Right renal pelvis (tissue), 4 donors: ENCODE measurements around the gene ANKRD50. TPM values are rescaled to one million over a fixed set of nuclear protein-coding genes. Genes with fewer than 3 reads are reported as not detected.

Source experiments
- DNase-seq, 4 donors: peaks; one replicate each; pipeline ENCODE4 v3.0.0-alpha.2; 2013; ENCODE audit warnings: low read depth in 4 of 4, low spot score in 3 of 4, missing footprints in 1 of 4
- polyA plus RNA-seq, 4 donors: library from polyadenylated mRNA; unstranded; fragments of 120-200 nt; gene quantifications; one replicate each; pipeline ENCODE4 v1.2.1, GENCODE V29; 2013; ENCODE audit not compliant: insufficient read length in 4 of 4

Gene ANKRD50, protein sequence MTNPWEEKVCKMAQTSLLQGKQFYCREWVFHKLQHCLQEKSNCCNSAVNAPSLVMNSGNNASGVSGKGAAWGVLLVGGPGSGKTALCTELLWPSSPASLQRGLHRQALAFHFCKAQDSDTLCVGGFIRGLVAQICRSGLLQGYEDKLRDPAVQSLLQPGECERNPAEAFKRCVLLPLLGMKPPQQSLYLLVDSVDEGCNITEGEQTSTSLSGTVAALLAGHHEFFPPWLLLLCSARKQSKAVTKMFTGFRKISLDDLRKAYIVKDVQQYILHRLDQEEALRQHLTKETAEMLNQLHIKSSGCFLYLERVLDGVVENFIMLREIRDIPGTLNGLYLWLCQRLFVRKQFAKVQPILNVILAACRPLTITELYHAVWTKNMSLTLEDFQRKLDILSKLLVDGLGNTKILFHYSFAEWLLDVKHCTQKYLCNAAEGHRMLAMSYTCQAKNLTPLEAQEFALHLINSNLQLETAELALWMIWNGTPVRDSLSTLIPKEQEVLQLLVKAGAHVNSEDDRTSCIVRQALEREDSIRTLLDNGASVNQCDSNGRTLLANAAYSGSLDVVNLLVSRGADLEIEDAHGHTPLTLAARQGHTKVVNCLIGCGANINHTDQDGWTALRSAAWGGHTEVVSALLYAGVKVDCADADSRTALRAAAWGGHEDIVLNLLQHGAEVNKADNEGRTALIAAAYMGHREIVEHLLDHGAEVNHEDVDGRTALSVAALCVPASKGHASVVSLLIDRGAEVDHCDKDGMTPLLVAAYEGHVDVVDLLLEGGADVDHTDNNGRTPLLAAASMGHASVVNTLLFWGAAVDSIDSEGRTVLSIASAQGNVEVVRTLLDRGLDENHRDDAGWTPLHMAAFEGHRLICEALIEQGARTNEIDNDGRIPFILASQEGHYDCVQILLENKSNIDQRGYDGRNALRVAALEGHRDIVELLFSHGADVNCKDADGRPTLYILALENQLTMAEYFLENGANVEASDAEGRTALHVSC (N-terminal part only)
- 10 to 100 TPM; 36.5 to 44.2 (median 43.5) TPM for polyA plus RNA-seq

DNA sequence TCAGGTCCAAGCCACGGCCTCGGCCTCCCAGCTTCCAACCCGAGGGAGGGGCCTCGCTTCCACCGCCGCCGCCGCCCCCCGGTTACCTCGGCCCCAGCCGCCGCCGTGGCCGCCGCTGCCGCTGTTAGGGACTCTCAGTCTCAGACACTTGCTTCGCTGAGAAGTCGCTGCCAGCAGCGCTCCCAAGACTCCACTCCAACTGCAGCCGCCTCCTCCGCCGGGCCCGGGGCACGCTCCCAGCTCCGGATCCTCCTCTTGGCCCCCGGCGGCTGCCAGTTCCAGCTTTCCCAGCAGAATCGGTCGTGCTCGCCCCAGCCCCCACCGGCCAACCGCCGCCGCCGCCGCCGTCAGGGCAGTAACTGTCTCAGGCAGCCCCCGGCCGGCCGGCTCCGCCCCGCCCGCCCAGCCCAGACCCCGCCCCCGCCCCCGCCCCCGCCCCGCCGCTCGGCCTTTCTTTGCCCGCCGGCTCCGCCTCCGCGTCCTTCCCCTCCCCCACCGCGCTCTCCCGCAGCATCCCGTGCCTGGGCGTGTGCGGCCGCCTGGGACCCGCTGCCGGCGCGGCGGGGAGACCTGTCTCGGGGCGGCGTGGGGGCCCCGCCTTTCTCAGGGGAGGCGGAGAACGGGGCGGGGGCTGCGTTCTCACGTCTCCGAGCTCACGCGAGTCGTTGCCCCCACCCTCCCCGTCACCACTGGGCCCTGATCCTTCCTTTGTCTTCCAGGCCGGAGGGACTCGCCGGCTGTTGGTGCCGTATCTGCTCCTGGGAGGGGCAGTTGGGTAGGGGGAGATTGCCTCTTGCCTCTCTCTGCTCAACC lies at the start of gene ANKRD50:
TSS of gene ANKRD50 (minus strand) at position 361 of the 813 bp plus-strand sequence. CDS start 2,221 bp downstream, outside the sequence.
- DNase-seq: peak; percentile 86 to 89 (median 88)

DNA sequence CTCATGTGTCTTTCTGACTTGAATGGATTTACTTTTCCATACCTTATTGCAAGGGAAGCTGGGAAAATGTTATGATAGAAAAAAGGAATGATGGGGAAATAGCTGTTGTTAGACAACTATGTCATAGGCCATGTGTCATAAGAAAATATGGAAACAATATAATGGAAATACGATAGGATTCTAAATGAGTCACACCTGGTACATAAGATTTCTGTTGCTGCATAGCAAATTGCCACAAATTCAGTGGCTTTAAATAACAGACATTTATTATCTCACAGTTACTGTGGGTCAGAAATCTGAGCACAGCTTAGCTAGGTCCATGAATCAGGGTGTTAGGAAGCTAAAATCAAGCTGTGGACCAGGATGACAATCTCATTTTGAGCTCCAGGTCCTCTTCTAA lies 44.6 kb upstream of the ANKRD50 start:
- no peak for DNase-seq

DNA sequence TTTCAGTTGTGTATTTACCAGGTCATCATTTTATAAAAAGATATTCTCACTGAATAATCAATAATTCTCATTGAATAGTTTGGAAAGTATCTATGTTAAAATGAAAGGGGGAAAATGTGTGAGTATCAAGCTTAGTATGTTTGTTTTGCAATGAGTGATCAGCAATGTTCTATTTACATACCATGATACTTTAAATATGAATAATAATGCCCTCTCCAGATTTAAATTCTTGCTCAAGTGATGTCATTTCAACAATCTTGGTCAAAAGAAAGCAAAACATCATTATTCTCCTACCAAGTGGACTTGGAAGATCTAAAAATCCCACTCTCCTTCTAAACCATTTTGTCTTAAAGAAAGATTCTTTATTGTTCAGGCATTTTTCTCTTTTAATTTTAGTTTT lies 42.1 kb upstream of the ANKRD50 start:
- DNase-seq: no peak

DNA sequence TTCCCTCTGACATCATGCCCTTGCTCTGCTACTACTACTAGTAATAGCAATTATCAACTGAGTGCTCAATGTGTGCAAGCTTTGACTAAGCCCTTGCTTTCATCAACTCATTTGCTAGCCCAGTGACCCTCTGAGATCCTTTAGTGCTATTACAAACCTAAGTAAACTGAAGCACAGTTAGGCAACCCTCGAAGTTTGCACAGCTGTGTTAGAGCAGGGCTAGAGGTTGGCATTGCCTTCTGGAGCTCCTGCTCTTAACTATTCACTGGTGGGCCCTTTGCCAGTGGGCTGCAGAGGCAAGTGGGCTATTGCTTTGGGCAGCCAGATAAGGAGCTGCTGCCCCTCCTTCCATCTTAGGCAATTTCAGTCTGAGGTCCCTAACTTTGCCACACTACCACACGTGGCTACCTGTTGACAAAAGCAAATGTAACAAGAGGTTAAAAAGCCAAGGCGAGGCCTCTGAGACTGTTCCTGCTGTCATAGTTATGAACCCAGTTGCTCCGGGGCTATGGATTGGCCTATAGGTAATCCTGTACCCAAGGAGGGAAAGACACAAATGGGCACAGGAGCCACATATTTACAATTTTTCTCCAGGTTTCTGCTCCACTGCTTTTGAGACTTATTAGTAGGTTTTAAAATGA lies 41.5 kb upstream of the ANKRD50 start:
- DNase-seq: no peak

GRCh38 chr4:124749421-124749820 lies 36.9 kb upstream of the ANKRD50 start:
- no peak for DNase-seq

DNA sequence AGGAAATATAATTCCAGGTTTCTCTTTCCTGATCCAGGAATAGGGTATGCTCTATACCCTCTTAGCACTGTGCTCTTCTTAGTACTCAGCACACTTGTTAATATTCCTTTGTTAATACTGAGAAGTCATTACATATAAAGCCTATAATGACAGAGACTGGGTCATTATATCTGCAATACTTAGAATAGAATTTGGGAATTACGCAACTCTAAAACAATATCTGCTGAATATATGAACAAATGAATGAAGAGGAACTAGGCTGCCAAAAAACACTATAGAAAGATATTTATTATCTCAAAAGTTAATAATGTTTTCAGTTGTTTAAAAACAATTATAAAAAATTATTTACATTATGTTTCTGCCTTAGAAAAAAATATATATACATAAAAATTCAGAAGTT lies 36.4 kb upstream of the ANKRD50 start:
- no peak for DNase-seq

DNA sequence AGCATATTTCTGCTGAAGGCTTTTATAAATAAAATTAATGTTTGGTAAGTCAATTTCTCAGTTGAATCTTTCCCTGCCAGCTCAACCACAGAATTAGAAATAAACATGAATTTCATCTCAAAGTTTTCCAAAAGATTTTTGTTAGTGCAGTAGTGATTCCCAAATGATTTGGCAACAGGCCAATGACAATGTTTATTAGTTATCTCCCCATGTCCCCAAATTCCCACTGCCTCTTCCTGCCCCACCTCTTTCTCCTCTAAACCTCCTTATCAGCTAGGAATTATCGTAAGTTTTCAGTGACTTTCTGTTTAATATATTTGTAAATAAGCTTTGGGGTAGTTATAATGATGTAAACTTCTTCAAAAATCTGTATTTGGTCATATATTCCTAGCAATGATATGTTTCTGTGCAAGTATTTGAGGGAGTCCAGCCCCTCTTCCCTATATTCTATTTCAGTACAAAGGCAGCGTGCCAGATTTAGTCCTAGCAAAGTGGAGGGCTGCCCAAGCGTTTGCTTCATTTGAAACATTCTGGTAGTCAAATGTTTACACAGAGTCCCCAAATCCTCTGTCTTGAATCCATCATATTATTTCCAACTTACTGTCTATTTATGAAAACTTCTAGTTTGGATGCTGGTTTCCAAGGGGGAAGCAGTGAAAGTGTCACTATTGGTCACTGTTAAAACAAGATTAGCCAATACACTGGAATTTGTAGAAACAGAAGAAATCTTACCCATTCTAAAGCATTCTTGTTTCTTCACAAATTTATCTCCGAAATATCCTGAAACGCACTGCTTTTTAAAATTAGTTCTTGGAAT lies 33.7 kb upstream of the ANKRD50 start:
- no peak for DNase-seq

GRCh38 chr4:124743711-124744110 lies 31.2 kb upstream of the ANKRD50 start:
- no peak for DNase-seq

DNA sequence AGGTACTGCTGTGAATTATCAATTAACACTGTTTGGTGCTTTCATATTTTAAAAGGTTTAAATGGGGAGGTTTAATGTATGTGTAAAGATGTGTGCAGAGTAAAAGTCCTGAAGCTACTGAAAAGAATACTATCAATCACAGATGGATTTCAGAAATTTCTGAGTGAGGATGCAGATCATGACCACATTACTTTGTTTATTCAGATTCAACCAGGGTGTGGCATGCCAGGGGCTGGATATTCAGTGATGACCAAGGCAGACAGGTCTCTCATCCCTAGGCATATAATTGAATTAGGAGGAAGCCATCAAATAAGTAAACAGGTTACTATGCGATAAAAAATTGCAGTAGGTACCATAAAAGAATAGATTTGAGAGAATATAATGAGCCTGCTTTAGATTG lies 28.0 kb upstream of the ANKRD50 start:
- no peak for DNase-seq

DNA sequence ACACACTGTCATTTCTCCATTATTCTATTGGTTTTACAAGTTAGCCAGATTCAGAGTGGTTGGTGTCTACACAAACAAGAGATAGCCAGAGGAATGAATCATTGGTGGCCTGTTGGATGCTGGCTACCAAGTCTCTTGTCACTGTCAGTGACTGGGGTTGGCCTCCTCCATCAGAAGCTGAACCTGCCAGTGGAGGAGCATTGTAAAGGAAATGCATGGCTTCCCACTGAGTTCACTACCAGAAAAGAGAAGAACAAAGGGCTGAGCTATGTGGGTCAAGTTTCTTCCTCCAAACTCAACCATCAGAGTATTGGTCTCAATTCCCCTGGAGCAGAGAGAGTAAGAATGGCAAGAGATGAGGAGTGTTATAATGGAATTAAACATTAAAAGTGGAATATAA lies 26.5 kb upstream of the ANKRD50 start:
- DNase-seq: no peak

- DNase-seq: no peak
These were observed 25.1 kb upstream of the ANKRD50 start for GRCh38 chr4:124737619-124738018.

GRCh38 chr4:124736526-124736925 lies 24.0 kb upstream of the ANKRD50 start:
- no peak for DNase-seq

GRCh38 chr4:124727331-124727890 lies 14.9 kb upstream of the ANKRD50 start:
- no peak for DNase-seq

DNA sequence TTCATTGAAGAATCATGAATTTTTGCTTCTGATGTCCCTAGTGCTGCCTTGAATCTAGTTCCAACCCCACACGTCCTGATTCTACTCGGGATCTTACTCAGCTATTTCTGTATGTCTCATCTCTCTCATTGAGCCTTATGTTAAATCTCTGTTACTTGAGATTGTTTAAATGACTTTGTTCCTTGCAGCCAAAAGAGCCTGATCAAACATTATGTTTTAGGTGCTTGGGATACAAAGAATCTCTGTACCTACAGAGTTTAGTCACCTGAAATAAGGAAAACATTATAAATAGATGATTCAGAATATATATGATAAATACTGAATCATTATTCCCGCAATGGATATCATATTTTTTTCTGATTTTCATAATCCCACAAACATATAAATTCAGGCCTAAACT lies 13.7 kb upstream of the ANKRD50 start:
- DNase-seq: no peak

DNA sequence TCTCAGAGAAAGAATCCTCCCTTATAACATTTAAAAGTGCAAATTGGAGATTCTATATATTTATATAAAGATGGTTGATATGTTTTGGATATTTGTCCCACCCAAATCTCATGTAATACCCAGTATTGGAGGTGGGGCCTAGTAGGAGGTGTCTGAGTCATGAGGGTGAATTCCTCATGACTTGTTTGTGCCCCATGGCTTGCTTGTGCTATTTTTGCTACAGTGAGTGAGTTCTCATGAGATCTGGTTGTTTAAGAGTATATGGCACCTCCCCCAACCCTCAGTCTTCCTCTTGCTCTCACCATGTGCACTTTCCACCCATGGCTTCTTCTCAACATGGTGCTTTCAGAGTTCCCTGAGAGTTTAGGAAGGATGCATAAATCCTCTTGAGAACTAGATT lies 9.5 kb upstream of the ANKRD50 start:
- no peak for DNase-seq

DNA sequence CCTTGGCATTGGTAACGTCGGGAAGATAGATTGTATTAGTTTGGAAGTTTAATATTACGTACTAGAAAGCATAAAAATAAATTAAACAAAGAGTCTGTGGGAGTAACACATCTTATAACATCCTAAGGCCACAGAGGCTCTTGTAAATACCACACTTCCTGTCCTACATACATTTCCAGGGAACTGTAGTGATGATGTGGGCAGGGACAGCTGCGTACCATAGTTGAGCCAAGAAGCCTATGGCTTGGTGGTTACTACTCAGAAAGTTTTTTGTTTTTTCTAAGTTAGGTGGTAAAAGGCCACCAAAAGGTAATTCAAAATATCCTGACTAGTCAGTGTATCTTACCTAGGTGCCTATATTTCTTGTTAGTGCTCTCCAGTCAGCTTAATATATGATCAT lies 4.6 kb upstream of the ANKRD50 start:
- DNase-seq: no peak

DNA sequence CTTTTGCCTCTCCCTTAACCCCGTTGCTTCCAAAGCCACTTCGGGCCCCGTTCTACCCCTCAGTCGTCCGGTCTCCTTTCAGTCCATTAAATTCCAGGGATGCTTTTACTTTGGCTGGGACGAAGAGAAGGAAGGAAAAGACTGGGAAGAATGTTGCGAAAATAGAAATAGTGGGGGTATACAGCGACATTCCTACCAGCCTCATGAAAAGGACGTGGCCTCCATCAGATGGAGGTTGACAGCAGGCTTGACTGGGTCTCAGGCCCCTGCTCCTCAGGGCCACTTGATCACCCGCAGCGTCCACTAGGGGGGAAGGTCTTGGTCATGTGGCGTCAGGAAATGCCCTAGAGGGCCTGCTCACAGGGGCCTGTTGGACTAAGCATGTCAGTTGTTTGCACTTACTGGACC lies 657 bp upstream of the ANKRD50 start:
- DNase-seq: peak in 3 of 4 donors; percentile 67 to 72 (median 70)

DNA sequence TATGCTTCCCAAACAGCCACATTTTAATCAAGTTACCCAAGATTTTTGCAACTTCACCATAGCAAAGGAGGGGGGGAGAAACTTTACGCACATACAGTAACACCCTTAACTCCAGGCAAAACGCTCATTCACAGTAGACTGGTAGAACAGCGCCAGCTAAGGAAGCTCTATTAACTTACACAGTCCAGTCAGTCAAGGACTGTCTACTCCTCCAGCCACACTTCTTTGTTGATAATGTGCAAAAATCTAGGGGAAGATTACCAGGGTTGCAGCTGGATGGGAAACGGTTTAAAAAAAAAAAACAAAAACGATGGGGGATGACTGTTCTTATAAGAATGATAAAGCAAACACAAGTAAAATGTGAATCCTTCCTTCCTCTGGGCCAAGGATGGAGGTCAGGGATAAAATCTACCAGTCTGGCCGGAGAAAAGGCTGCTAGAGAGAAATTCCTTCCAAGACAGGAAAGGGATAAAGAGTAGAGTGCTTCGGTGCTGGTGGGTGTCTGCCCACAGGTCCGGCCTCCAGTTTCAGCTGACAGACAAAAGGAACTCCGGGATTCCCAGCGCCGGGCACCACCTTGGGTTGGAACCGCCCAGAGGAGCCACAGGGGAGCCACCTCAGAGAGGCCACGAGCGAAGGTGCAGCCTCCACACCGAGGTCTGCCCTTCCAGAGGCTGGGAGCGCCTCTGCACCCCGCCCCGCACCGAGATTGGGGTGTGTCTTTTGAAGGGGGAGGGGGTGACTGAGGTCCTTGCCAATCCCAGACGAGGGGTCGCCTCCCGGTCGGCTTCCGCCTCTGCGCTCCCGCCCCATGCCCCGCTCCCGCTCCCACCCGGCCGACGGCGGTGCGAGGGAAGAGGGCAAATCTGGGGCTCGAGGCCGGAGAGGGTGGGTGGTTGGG lies 811 bp downstream of the ANKRD50 start:
- peak; percentile 47 to 69 (median 59) for DNase-seq
